Erythroblast (primary cell): ENCODE results near the gene CCN2.

Experiments
- GATA1 ChIP-seq: IDR thresholded peaks from 2 replicates; pipeline ENCODE4 v1.6.1; 2011; ENCODE audit warnings: low read depth, mild to moderate bottlenecking, control low read depth, low read length, moderate library complexity
- POLR2A ChIP-seq: IDR thresholded peaks from 2 replicates; pipeline ENCODE4 v1.6.1; 2011; ENCODE audit warnings: mild to moderate bottlenecking, low read length

- no peak for TF ChIP-seq POLR2A
- no peak for TF ChIP-seq GATA1
Measured at GRCh38 chr6:131980791-131981623, 29.8 kb upstream of the CCN2 start.
